HG03558 (cell line): ENCODE results near the gene NEU3.
"Not testable (repeated sequence)": the region's sequence is repeated elsewhere in the genome, so short reads cannot be mapped to it uniquely, and the experiment has no call there.

Source experiments
- ATAC-seq: cut with Tn5 transposase; IDR thresholded peaks from one replicate; pipeline ENCODE4 v1.9.1; 2021; ENCODE audit warnings: moderate number of reproducible peaks; ENCODE audit not compliant: unreplicated experiment; ENCODE audit errors: extremely low read depth

NEU3 gene

DNA sequence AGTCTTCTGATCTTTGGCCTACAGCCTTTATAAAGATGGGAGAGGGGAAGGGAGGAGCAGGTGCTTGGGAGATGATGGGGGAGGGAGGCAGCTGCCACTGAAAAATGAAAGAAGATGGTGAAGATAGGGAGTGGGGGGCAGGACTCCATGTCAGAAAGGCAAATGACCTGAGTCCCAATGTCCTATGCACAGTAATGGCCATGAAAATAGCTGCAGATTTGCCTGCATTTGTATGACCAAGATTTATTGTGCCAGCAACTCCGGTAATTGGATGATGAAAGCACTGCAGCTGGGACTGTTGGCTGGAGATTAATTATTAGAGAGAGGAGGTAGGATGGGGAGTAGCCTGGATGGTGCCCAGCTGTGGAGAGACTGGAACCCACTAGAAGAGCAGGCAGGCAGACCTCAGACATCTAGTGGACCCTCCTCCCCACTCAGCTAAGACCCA is 36.1 kb downstream of the NEU3 start:
- ATAC-seq, result no peak

DNA sequence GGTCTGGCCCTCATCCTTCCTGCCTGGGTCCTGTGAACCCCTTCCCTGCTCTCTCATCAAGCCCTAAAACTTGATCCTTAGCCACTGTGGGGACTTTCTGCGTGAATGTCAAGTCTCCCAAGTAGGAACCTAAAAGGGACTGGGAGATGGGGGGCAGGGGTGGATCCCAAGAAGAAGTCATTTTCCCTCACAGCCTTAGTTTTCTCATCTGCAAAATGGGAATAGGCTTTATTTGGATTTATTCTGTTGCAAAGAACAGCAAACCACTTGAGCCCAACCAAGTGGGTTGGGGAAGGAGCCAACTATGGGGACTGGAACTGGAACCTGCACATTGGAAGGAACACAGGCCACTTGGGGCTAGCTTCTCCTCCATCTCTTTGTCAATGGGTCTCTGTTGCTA is 36.8 kb downstream of the NEU3 start:
- no peak for ATAC-seq

DNA sequence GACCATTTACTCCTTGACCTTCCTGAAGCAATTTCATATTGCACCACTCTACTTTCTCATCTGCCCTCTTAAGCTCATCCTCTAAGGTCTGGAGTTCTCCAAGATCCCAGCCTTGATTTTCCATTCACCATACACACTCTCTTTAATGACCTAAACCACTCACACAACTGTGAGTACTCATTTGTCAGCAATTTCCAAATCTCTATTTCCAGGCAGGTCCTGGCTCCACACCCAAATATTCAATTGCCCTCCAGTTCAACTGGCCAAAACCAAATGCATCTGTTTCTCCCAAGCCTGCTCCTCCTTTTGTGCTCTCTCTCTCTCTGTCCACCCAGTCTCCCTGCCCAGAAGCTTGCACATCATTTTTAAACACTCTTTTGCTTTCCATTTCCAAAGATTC is 39.6 kb downstream of the NEU3 start:
- ATAC-seq, result no peak

DNA sequence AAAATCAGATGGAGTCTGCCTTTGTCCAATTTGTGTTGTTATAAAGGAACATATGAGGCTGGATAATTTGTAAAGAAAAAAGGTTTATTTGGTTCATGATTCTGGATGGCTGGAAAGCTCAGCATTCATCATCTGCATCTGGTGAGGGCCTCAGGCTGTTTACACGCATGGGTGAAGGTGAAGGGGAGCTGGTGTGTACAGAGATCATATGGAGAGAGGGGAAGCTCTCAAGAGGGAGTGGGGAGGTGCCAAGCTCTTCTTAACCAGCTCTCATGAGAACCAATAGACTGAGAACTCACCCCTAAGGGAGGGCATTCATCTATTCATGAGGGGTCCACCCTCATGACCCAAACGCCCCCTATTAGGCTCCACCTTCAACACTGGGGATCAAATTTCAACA is 40.0 kb downstream of the NEU3 start:
- ATAC-seq, result no peak

DNA sequence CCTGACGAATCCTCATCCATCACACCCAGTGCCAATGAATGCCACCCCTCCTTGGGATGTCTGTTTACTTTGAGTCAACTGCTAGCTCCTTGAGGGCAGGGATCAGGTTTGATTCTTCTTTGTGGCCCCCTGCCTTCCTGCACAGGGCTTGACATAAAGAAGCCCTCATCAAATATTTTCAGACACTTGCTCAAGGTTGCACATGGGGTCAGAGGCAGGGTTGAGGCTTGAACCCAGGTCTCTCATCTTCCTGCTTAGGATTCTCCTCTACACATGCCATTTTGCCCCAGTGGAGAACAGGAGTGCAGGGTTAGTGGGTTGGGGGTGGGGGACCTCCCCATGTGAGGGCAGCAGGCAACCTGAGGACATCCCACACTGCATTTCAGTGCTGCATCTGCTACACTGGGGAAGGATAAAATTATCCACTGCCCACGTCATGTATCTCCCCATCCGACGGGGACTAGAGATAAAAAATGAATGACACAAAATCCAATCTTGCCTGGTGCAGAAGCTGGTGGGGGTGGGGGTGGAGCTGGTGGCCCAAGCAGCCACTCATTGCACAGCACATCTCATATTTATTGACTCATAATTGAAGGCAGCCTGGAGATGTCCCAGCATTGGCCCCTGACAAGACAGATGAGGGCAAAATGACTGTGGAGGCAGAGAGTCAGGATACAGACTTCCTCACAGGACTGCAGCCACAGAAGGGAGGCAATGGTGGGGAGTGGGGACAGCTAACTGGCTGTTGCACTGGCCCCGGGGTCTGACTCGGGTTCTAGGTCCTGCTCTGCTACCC is 41.3 kb downstream of the NEU3 start:
- no peak for ATAC-seq

DNA sequence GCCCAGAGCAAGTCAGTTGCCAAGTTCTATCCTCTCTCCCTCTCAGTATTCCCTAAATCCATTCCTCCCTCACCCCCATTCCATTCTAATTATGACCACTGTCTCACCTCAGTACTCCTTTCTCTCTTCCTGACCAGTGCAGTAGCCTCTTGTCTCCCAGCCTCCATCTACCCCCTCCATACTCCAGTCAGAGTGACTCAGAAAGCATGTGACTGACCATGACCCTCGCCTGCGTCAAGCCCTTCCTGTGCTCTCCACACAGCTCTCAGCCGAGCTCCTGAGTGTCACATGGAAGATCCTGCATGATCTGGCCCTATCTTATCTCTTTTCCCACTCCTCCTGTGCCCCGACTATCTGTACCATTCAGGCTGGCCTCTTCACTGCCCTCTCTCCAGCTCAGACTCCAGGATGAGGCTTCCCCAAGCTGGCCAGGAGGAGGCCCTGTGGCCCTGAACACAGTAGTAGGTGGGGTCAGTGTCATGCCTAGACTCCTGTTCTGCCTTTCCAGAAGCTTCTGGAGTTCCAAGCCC is 42.6 kb downstream of the NEU3 start:
- ATAC-seq, result no peak

DNA sequence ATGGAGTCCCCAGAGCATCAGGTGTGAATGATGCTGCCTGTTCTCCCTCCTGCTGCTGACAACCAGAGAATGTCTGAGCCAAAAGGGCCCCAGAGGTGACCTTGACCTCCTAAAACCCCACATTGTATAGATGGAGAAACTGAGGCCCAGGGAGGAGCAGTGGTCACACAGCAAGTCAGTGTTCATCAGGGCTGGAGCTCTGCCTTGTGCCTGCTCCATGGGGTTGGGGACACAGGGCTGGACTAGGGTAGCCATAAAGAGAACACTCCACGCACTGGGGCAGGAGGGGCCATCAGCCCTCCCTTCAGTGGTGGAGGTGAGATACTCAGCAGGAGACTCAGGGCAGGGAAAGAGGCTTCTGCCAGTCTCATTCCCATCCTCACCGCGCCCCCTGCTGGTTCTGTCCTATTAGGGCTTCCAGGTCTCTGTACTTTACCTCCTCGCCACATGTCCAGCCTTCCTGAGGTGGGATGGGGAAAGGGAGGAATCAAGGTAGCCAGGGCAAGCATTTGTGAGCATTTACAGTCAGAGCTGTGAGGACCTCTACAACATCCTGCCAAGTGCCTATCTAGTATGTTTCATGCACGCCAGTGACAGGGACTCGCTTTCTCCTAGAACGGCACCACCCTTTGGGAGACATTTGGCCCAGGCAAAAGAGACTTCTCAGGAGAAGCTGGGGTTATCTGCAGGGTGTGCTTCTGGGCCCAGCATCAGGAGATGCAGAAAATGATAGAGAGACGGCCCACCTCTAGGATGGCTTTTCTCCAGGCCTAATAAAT is 43.2 kb downstream of the NEU3 start:
- ATAC-seq, result no peak

DNA sequence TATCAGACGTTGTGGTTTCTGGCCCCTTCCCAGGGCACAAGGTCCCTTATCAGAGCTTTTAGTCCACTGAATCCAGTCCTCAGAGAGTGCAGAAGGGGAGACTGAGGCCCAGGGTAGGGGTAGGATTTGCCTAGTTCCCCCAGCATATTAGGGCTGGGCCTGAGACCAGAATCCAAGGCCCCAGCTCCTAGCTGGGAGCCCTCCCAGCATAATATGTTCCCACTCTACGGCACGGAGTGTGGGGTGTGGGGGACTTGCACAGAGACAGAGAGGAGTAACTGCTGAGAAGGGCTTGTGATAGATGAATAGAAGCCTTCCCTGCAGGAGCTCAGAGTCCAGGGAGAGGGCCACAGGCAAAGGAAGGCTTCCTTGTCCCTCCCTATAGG is 43.8 kb downstream of the NEU3 start:
- no peak for ATAC-seq

DNA sequence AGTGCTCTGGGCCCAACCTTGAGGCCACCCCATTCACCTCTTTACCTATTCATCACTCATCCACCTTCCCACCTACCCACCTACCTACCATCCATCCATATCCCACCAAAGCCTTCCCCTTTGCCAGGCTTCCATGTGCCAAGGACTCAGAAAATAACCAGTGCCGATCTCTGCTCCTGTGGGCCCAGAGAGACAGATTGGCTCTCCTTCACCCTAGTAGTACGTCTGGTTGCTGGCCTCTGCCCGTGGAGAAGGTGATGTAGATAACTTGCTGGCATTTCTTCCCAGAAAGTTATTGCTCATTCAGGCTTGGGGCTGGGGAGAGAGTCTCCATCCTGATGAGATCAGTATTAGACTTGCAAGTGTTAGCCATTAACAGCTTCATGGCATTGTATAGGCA is 45.2 kb downstream of the NEU3 start:
- ATAC-seq, result no peak

DNA sequence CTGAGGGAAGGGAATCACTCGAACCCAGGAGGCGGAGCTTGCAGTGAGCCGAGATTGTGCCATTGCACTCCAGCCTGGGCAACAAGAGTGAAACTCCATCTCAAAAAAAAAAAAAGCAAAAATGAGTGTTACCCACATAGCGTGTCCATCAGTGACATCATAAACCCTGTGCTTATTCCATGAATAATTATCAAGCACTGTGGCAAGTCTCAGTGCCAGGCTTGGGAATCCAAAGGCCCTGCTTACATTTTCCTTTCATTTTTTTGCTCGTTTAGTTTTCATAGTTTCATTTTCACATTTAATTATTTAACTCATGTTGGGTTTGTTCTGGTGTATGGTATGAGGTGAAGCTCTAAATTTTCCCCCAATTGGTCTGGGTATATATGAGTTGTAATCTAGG is 46.5 kb downstream of the NEU3 start:
- ATAC-seq, result no peak

DNA sequence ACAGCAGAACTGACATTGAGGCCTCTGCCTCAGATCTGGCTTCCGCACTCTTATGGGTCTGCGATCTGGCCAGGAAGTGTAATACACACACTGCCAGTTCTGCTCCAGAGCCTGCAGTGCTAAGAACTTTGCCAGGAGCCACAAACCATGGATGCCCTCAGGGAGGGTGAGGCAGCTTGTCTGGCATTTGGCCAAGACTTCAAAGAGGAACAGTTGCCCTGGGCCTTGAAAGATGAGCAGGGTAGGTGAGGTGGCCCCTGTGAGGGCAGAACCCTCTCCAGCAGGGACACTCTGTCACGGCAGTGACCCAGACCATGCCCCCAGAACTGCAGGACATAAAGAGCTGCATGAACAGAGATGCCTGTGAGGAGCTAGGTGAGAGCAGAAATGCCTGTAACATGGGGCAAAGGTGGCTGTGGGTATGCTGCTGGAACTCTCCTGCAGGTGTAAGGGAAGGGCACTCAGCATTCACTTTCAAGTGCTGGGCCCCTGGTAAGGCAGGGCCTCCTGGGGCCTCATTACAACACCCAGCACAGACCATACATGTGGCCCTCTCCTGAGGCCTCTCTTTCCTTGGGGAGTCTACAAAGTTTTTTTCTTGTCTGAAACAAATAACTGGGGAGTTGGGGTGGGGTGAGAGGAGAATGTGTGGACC is 47.3 kb downstream of the NEU3 start:
- no peak for ATAC-seq

DNA sequence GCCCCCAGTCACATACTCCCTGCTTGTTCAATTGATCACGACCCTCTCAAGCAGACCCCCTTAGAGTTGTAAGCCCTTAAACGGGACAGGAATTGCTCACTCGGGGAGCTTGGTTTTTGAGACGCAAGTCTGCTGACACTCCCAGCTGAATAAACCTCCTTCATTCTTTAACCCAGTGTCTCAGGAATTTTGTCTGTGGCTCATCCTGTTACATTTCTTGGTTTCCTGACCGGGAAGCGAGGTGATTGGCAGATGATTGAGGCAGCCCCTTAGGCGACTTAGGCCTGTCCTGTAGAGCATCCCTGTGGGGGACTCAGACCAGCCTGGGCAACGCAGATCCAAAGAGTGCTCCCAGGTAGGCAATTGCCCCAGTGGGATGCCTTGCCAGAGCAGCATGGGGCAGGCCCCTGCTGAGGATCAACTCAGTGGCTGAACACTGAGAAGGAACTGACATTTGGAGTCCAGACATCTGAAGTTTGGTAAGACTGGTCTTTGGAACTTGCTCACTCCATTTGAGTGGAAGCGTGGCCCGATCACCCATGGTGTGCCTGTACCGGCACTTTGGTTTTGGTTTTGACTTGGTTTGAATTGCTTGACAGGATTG is 51.5 kb downstream of the NEU3 start:
- ATAC-seq, result no peak

DNA sequence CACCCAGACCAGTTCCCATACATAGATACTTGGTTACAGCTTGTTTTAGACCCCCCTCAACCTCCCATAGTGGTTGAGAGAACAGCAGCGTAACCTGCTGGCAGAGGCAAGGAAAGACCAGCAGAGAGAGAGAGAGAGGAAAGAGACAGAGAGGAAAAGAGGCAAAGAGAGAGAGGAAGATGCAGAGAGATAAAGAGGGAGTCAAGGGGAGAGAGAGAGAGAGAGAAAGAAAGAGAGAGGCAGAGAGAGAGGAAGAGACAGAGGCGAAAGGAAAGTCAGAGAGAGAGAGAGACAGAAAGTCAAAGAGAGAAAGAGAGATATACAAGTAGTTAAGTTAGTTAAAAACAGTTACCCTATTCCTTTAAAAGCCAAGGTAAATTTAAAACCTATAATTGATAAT is 52.5 kb downstream of the NEU3 start:
- no peak for ATAC-seq

DNA sequence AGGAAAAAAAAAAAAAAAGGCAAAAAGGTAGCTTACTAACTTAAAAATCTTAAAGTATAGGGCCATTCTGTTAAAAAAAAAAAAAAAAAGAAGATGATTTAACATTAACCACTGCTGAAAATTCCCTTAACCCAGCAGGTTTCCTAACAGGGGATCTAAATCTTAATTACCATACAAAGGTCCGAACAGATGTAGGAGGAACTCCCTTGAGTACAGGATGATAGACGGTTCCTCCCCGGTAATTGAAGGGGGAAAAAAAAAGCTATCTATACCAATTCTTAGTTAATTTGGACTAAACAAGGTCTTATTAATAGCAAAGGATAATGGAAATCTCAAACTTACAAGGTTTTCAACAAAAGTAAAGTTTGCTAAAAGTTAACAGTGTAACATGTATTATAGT is 53.1 kb downstream of the NEU3 start:
- not testable (repeated sequence) for ATAC-seq

DNA sequence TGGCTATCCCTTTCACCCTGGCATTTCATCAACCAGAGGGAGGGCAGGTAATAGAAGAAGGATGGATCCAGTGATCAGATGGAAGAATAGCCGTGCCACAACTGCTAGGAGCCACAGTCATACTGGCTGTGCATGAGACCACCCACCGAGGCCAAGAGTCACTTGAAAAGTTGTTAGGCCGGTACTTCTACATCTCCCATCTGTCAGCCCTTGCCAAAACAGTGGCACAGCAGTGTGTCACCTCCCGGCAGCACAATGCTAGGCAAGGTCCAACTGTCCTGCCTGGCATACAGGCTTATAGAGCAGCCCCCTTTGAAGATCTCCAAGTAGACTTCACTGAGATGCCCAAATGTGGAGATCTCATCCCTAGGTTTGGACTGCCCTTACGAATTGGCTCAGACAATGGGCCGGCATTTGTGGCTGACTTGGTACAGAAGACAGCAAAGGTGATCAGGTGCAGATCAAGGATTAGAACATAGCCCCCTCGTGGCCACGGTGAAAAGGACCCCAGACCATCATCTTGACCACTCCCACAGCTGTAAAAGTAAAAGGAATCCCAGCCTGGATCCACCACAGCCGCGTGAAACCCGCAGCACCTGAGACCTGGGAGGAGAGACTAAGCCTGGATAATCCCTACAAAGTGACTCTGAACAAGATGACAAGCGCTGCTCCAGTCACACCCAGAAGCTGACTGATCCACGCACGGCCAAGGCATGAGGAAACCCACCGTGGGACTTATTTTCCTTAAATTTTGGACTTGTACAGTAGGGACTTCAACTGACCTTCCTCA is 55.8 kb downstream of the NEU3 start:
- ATAC-seq, result not testable (repeated sequence)

DNA sequence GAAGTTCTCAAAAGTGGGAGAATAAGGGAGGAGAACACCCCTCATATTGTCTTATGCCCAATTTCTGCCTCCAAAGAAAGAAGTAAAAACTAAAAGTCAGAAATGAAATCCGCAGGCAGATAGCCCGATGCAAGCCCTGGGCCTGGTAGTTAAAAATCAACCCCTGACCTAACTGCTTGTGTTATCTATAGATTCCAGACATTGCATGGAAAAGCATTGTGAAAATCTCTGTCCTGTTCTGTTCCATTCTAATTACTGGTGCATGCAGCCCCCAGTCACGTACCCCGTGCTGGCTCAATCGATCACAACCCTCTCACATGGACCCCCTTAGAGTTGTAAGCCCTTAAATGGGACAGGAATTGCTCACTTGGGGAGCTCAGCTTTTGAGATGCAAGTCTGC is 57.9 kb downstream of the NEU3 start:
- ATAC-seq, result not testable (repeated sequence)

DNA sequence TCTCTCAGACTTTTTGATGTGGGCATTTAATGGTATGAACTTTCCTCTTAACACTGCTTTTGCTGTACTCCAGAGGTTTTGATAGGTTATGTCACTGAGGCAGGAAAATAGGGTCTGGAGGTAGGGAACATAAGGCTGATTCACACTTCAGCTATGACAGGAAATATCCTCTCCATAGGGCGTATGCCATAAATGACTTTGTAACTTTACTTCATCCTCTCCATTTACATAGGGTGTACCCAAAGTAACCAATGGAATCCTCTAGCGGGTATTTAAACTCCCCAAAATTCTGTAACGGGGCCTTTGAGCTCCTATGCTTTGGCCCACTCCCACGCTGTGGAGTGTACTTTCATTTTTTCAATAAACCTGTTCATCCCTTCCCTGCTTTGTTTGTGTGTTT is 58.5 kb downstream of the NEU3 start:
- ATAC-seq, result no peak

DNA sequence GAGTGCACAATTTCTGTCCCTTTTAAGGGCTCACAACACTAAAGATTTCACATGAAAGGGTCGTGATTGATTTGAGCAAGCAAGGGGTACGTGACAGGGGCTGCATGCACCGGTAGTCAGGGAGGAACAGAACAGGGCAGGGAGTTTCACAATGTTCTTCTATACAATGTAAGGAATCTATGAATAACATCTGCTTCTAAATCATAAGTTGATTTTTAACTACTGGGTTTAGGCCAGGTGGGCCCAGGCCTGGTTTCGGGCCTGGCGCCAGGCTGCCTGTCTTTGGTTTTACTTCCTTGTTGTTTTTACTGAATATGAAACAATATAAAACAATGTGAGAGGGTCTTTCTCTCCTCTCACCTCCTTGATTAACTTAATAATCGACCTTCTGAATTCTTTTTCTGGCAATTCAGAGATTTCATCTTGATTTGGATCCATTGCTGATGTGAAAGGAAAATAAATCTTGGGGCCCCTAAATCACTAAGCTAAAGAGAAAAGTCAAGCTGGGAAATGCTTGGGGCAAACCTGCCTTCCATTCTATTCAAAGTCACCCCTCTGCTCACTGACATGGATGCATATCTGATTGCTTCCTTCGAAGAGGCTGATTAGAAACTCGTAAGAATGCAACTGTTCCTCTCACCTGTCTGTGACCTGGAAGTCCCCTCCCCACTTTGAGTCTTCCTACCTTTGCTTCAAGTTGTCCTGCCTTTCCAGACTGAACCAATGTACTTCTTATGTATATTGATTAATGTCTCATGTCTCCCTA is 61.0 kb downstream of the NEU3 start:
- ATAC-seq, result not testable (repeated sequence)

DNA sequence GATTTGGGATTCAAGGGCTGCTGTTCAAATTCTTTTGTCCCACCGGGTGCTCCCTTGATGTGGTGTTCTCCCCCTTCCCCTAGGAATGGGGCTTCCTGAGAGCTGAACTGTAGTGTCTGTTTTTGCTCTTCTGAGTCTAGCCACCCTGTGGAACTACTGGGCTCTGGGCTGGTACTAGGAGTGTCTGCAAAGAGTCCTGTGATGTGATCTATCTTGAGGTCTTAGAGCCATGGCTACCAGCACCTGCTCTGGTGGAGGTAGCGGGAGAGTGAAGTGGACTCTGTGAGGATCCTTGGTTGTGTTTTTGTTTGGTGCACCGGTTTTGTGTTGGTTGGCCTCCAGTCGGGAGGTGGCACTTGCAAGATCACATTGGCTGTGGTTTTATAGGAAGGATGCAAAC is 61.8 kb downstream of the NEU3 start:
- ATAC-seq, result no peak
